Breast epithelium (tissue), 3 donors: Measurements from ENCODE around the gene ANTXR2.

Experiments
- CTCF ChIP-seq, 3 donors: fragments of 450-650 bp; IDR thresholded peaks; one replicate each; pipeline ENCODE4 v1.5.1; 2016 to 2017; ENCODE audit warnings: antibody characterized with exemption in 3 of 3, mild to moderate bottlenecking in 3 of 3, moderate library complexity in 3 of 3
- POLR2A ChIP-seq: fragments of 450-650 bp; IDR thresholded peaks from one replicate; pipeline ENCODE4 v1.6.1; 2016; ENCODE audit warnings: antibody characterized with exemption, mild to moderate bottlenecking, moderate library complexity
- POLR2AphosphoS5 ChIP-seq, 3 donors: sonication (generic); formaldehyde crosslinking; IDR thresholded peaks; one replicate each; pipeline ENCODE4 v1.6.1; 2017; ENCODE audit warnings: antibody characterized with exemption in 3 of 3

GRCh38 chr4:80090090-80090489, 17.1 kb upstream of the ANTXR2 start:
- TF ChIP-seq CTCF (IDR thresholded peaks at IDR 0.05) (no peak), POLR2AphosphoS5 (IDR thresholded peaks at IDR 0.05) (no peak), POLR2A (no peak)
